Hepatocyte (in vitro differentiated cells): ENCODE measurements around the gene ALDH1L1.

ENCODE experiments used
- EZH2 ChIP-seq: fragments of 200-600 bp; sonication (generic); IDR thresholded peaks from 2 replicates; pipeline ENCODE4 v1.6.1; 2016; ENCODE audit warnings: antibody characterized with exemption, mild to moderate bottlenecking, borderline replicate concordance
- TF ChIP-seq, protein P1 (sequence below): fragments of 200-600 bp; sonication (generic); IDR thresholded peaks from 2 replicates; pipeline ENCODE4 v1.5.1; 2016; ENCODE audit warnings: antibody characterized with exemption, mild to moderate bottlenecking; ENCODE audit not compliant: poor library complexity

GRCh38 chr3:126103121-126104027 is 77.0 kb downstream of the ALDH1L1 start:
- TF ChIP-seq EZH2 = no peak
- TF ChIP-seq, protein P1, sequence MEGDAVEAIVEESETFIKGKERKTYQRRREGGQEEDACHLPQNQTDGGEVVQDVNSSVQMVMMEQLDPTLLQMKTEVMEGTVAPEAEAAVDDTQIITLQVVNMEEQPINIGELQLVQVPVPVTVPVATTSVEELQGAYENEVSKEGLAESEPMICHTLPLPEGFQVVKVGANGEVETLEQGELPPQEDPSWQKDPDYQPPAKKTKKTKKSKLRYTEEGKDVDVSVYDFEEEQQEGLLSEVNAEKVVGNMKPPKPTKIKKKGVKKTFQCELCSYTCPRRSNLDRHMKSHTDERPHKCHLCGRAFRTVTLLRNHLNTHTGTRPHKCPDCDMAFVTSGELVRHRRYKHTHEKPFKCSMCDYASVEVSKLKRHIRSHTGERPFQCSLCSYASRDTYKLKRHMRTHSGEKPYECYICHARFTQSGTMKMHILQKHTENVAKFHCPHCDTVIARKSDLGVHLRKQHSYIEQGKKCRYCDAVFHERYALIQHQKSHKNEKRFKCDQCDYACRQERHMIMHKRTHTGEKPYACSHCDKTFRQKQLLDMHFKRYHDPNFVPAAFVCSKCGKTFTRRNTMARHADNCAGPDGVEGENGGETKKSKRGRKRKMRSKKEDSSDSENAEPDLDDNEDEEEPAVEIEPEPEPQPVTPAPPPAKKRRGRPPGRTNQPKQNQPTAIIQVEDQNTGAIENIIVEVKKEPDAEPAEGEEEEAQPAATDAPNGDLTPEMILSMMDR = no peak
